ENCODE results near the gene C10orf53.

- no peak for TF ChIP-seq CTCF (conservative IDR thresholded peaks at IDR 0.05; ENCODE audit: low read depth, low read length)
- no peak for TF ChIP-seq CEBPB (IDR thresholded peaks at IDR 0.05; ENCODE audit: low read depth, low read length)
- TF ChIP-seq NFE2L2 (IDR thresholded peaks at IDR 0.05; ENCODE audit: low read depth, low read length): no peak
- no peak for TF ChIP-seq RAD21 (IDR thresholded peaks at IDR 0.05; ENCODE audit: low read length)
- no peak for TF ChIP-seq RFX5 (IDR thresholded peaks at IDR 0.05; ENCODE audit: low read depth, low read length)
- no peak for TF ChIP-seq POLR2A (IDR thresholded peaks at IDR 0.05; ENCODE audit: low read depth, low read length)
- no peak for TF ChIP-seq SMC3 (IDR thresholded peaks at IDR 0.05; ENCODE audit: low read depth, low read length)
- no peak for TF ChIP-seq MAFK (IDR thresholded peaks at IDR 0.05; ENCODE audit: low read depth, low read length)
- TF ChIP-seq MXI1 (IDR thresholded peaks at IDR 0.05; ENCODE audit: borderline replicate concordance, low read depth, low read length): no peak
- no peak for TF ChIP-seq BHLHE40 (IDR thresholded peaks at IDR 0.05; ENCODE audit: low read depth, low read length)
These were observed 61.9 kb downstream of the C10orf53 start for GRCh38 chr10:49741108-49741995.

Data from IMR-90 (cell line).